Stimulated activated effector memory CD8-positive, alpha-beta T cell treated with anti-CD3 and anti-CD28 coated beads, Interleukin-12 subunit alpha, Interleukin-12 subunit beta, amount 100 ng/mL, for 72 hours (primary cell): ENCODE data around the gene STIL.

Experiments used
- ATAC-seq: fragments of 150-1000 bp; cut with Tn5 transposase; 2 replicates; pipeline ENCODE4 v1.10.0; 2021
- DNase-seq, 2 donors: peaks; one replicate each; pipeline ENCODE4 v3.0.0; 2021 to 2022; ENCODE audit warnings: low spot score in 2 of 2
- H3K27ac Mint-ChIP-seq: one replicate; pipeline ENCODE4 v1.8.0; 2022; ENCODE audit warnings: mild to moderate bottlenecking, mixed read lengths
- H3K36me3 Mint-ChIP-seq: one replicate; pipeline ENCODE4 v1.8.0; 2022; ENCODE audit warnings: mild to moderate bottlenecking, mixed read lengths
- H3K4me1 Mint-ChIP-seq: one replicate; pipeline ENCODE4 v1.8.0; 2022; ENCODE audit warnings: mixed read lengths
- H3K4me3 Mint-ChIP-seq: one replicate; pipeline ENCODE4 v1.8.0; 2022; ENCODE audit warnings: mild to moderate bottlenecking, mixed read lengths
- H3K9me3 Mint-ChIP-seq: one replicate; pipeline ENCODE4 v1.8.0; 2022; ENCODE audit warnings: mixed read lengths

STIL gene

DNA sequence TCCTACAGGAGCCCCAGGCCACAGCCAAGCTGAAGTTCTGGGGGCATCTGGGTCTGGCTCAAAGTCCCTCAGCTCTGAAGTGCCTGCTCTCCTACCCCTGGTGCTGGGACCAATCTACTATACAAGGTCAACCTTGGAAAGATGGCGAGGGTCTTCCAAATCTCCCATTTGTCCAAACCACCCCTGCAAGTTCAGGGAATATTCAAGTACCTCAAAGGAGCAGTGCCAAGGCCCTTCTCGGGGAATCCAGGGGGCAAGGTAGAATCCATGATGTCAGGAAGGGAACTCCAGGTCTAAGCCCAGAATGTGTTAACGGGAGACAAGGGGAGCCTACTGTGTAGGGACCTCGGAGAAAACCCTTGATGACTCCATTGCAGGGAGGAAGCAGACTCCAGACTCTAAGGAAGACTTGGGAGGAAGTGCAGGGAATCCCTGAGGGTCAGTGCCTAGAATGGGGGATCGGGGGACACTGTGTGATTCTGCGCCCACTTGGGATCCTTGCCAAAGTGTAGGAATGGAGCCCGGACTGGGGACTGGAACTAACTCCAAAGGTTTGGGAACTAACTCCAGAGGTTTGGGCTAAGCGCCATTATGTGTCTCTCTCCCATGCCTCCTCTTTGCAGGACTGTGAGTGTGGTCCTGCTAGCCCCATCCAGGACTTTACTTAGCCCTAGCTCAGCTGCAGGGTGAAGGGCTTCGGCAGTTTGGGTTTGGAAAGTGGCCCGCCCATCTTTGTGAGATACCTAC is 90.6 kb downstream of the STIL start:
- ATAC-seq: no peak
- DNase-seq: no peak
- Mint-ChIP-seq H3K4me3 (no peak overlapping the region), H3K9me3 (no peaks in the 10 kb centered on the region), H3K27ac (no peak overlapping the region), H3K4me1 (peaks cover 6% of the 10 kb centered on the region), H3K36me3 (no peaks in the 10 kb centered on the region)

DNA sequence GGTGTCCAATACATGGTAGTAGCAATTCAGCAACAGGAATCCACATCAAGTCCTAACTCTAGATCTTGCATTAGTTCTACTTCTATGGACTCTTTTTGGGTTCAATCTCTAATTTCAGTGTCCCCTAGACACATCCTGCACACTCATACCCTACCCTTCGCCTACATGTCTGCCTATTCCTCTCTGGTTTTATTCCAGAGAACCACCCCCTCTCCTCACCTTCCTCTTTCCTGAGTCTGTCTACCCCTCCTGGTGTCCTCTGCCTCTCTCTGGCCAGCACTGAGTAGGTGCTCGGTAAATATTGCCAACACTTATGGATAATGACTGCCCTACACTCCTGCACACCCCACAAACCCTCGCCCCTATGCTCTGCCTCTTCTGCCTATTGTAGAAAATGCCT is 91.5 kb downstream of the STIL start:
- Mint-ChIP-seq H3K4me1 (peaks cover 6% of the 10 kb centered on the region), H3K9me3 (no peaks in the 10 kb centered on the region), H3K27ac (no peak overlapping the region), H3K36me3 (no peaks in the 10 kb centered on the region), H3K4me3 (no peak overlapping the region)
- DNase-seq (no peak), ATAC-seq (no peak)

DNA sequence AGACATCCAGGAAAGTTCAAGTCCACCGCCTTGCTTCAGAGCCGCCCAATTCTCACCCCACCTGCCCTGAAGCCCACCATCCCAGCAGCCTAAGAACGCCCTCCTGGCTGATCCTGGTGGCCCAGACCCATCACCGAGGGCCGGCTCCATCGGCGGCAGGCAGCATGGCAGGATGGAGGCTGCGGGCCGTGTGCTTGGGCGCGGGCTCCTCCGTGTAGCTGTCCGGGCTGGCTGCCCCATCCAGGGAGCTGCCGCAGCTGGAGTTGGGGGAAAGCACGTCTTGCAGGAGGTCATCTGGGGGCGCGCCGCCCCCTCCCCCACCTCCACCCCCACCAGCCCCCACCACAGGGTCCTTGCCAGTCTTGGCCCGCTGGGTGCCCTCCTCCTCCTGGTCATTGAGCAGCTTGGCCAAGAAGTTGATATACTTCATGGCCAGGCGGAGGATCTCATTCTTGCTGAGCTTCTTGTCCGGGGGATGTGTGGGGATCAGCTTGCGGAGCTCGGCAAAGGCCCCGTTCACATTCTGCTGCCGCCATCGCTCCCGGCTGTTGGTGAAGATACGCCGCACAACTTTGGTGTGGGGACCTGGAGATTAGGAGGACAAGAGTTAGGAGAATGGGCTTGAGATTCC is 94.2 kb downstream of the STIL start:
- no peaks in the 10 kb centered on the region for H3K9me3 Mint-ChIP-seq

DNA sequence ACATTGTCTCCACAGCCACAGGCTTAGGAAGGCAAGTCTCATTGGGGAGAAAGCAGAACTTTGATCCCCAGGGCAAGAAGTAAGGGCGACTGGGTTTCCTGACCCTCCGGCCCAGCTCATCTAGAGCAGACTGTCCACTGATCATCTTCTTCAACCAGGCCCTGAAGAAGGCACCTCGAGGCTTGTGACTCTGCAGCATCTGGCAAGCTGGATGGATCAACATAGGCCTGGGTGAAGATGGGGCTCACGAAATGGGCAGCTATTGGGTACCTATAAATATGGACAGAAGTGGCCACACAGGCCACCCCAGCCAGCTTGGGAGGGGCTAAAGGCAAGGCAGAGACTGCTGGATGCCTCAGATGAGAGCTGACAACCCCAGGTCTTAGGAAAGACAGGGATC is 94.9 kb downstream of the STIL start:
- no peak for ATAC-seq
- no peak overlapping the region for H3K4me3 Mint-ChIP-seq
- no peak overlapping the region for H3K27ac Mint-ChIP-seq
- no peak for DNase-seq
- no peaks in the 10 kb centered on the region for H3K36me3 Mint-ChIP-seq
- no peaks in the 10 kb centered on the region for H3K9me3 Mint-ChIP-seq
- no peaks in the 10 kb centered on the region for H3K4me1 Mint-ChIP-seq

More for the DNA sequence above, 94.2 kb downstream of the STIL start:
- Mint-ChIP-seq H3K4me3 (no peak overlapping the region), H3K36me3 (no peaks in the 10 kb centered on the region), H3K4me1 (no peaks in the 10 kb centered on the region), H3K27ac (no peak overlapping the region)
- no peak for DNase-seq
- no peak for ATAC-seq

DNA sequence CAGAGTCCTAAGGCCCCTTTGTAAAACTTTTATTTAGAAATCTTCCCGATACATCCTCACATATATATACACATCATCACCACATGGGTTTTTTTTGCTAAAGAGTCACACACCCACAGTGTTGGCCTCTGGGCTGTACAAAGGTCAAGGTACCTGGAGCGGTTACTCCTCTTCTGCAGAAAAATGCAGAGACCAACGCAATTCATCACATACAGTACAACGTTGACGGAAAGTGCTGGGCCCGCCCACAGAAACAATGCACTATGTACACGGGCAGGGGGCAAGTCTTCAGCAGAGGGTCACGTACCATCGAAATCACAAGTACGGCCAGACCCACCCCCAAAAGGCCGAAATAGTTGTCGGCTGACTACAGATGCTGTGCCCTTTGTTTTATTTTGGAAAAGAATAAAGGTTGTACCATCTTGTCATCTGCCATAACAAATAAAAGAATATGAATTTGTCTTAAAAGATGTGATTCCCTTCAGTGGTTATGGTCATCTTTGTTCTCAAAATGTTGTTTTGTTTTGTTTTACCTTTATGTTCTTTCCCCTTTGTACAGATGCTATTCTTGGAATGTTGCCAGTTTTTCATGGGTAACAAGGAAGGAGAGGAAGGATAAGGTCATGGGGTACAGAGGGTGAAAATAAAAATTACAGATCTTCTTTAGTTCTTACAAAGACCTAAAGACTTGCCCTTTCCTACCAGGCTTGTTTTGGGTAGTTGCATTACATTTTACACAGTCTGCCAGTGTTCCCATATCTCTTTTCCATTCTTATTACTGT is 97.5 kb downstream of the STIL start:
- Mint-ChIP-seq H3K27ac (no peak overlapping the region), H3K9me3 (no peaks in the 10 kb centered on the region), H3K4me3 (no peak overlapping the region), H3K4me1 (no peaks in the 10 kb centered on the region), H3K36me3 (no peaks in the 10 kb centered on the region)
- ATAC-seq: no peak
- no peak for DNase-seq

DNA sequence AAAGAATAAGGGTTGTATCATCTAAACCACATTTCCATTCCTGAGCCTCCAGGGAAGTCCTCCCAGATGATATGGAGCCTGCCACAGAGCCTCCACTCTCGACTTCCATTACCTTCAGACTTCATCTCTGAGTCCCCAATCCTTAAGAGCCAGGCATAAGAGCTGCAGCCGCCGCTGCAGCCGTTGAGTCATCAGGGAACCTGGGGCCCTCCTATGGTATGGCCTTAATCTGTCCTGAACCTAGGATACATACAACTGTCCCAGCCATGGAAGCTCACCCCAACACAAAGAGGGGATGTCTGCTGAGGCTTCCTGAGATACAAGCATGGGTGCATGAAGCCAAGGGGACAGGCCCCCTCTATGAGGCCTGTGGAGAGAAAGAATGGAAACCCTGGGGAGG is 98.2 kb downstream of the STIL start:
- Mint-ChIP-seq H3K27ac (no peak overlapping the region), H3K36me3 (no peaks in the 10 kb centered on the region), H3K4me3 (no peak overlapping the region), H3K4me1 (no peaks in the 10 kb centered on the region), H3K9me3 (no peaks in the 10 kb centered on the region)
- no peak for ATAC-seq
- DNase-seq: no peak

DNA sequence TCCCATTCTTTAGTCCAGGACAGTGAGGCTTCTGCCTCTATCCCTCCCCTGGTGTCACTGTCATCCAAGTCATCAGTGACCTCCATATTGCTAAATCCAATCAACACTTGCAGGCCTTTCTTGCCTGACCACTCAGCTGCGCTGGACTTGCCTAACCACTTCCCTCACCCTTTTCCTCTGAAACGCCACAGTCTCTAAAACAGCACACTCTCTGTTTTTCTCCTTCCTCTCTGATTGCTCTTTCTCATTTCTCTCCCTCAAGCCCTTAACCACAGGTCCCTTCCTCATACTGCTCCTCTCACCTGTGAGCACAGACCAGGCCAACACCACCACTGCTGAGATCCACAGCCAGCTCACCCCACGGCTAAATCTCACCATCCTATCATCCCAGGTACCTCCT is 99.4 kb downstream of the STIL start:
- ATAC-seq: no peak
- DNase-seq: no peak
- Mint-ChIP-seq H3K9me3 (no peaks in the 10 kb centered on the region), H3K4me1 (no peaks in the 10 kb centered on the region), H3K36me3 (no peaks in the 10 kb centered on the region), H3K27ac (no peak overlapping the region), H3K4me3 (no peak overlapping the region)

DNA sequence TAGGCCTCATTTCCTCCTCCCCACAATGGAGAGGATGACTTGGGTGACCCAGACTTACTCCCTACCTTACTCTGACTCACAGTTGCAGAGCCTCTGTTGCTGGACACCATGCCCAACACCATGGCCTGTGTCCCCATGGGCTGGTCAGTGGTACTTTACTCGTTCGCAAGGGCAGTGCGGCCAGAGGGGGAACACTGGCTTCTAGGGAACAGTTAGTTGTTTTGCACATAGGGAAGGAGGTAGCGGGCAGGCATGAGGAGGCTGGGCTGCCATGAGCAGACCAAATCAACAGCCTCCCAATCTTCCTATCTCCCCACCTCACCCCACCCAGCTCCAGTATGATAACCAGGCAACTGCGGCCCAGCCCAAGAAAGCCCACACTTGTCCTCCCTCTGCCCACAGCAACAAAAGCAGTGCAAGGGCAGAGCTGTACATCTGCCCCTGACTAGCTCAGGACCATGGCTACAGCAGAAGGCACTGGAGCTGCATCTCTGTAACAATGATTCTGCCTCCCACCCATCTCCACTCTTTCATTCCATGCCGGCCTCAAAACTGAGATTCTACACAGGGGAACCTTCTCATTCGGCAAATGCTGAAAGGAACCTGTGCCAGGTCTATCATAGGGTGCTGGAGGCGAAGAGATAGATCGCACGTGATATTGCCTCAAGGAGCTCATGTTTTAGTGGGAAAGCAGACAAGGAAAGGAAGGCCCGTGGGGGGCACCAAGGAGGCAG is 100.5 kb downstream of the STIL start:
- ATAC-seq: no peak
- Mint-ChIP-seq H3K36me3 (no peaks in the 10 kb centered on the region), H3K27ac (no peak overlapping the region), H3K4me1 (no peaks in the 10 kb centered on the region), H3K9me3 (no peaks in the 10 kb centered on the region), H3K4me3 (no peak overlapping the region)
- DNase-seq: no peak

DNA sequence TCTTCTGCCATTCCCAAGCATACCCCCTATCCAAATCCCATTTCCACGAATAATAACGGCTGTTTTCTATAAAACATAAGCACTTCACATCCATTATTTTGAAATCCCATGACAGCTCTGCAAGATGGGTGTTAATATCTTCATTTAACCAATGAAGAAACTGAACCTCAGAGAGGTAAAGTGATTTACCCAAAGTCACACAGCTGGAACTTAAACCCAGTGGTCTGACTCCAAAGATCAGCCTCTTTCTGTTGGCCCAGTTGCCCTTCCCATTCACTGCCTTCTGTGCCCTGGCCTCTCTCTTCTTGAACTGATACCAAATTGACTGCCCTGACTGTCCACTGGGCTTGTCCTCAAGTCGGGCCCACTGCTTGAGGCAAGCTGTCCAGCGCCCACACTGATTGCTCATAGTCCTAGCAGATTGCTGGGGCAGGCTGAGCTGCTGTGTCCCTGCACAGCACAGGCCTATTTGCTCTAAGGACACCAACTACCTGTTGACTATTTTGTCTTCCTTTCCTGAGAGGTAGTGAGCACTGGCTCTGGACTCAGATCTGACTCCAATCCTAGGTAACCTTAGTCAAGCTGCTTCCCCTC is 101.2 kb downstream of the STIL start:
- no peak overlapping the region for H3K27ac Mint-ChIP-seq
- ATAC-seq (no peak), DNase-seq (no peak)
- H3K4me3 Mint-ChIP-seq: no peak overlapping the region
- H3K9me3 Mint-ChIP-seq: no peaks in the 10 kb centered on the region
- H3K36me3 Mint-ChIP-seq: no peaks in the 10 kb centered on the region
- H3K4me1 Mint-ChIP-seq: peaks cover 5% of the 10 kb centered on the region

DNA sequence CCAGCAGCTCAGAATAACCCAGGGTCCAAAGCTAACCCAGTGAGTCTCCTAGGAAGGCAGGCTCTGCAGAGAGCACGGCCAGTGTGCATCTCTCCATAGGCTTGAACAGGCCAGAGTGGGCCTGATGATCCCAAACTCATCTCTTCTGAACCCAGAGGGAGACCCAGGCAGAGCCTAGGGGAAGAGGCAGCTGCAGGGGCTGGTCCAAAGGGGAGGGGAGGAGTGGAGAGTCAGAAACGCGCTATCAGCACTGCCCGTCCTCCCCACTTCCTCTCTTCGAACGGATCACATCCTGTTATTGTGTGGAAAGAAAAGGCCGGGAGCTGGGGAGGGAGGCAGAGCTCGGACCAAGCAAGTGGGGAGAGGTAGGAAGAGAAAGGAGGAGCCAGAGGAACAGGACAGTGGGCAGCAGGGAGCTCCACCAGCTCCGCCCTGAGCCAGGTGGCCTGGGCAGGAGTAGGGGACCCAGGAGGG is 102.1 kb downstream of the STIL start:
- H3K36me3 Mint-ChIP-seq: no peaks in the 10 kb centered on the region
- DNase-seq (no peak), ATAC-seq (no peak)
- no peak overlapping the region for H3K4me3 Mint-ChIP-seq
- H3K27ac Mint-ChIP-seq: no peak overlapping the region
- peaks cover 6% of the 10 kb centered on the region for H3K4me1 Mint-ChIP-seq
- no peaks in the 10 kb centered on the region for H3K9me3 Mint-ChIP-seq

DNA sequence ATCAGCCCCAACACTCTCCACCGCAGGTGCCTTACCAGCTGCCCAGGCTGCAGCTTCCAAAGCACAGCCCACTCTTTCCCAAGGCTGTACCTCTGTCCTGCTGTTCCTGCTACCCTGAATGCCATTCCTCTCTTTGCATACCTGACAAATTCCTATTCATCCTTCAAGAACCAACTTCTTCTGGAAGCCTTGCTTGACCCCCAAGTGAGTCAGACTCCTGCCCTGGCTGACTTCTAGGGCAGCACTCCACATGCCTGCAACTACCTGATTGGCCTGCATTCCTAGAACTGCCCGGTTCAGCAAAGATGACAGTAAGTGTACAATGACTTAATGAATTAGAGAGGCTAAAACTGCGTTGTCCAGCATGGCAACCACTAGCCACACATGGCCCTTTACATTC is 103.3 kb downstream of the STIL start:
- Mint-ChIP-seq H3K4me1 (peaks cover 6% of the 10 kb centered on the region), H3K4me3 (no peak overlapping the region), H3K9me3 (no peaks in the 10 kb centered on the region), H3K36me3 (no peaks in the 10 kb centered on the region), H3K27ac (no peak overlapping the region)
- ATAC-seq: no peak
- no peak for DNase-seq

DNA sequence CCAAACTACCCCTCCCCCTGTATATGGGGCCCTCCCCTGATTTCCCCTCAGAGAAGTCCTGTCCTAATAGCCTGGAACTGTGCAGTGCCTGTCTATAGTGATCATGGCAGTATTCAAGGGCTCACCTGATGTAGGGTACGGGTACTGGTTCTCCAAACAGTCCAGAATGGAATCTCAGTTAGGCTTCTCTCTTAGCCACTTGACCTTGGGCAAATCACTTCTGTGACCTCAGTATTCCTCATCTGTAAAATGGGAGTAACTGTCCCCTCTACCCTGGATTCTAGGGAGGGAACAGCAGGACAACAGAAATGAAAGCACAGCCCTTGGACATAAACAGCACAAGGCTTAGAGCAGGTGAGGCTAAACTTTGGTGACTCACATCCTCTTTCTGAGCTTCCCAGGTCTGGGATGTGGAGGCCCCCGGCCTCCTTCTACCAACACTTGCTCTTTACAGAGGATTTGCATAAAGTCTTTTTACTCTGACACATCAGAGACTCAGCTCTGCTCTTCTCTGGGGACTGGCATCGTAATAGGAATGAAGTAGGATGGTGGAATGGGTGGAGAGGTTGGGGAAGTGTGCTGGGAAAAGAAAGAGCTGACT is 104.1 kb downstream of the STIL start:
- no peak overlapping the region for H3K4me3 Mint-ChIP-seq
- no peak overlapping the region for H3K27ac Mint-ChIP-seq
- no peaks in the 10 kb centered on the region for H3K9me3 Mint-ChIP-seq
- H3K36me3 Mint-ChIP-seq: no peaks in the 10 kb centered on the region
- H3K4me1 Mint-ChIP-seq: peaks cover 6% of the 10 kb centered on the region
- ATAC-seq: no peak
- no peak for DNase-seq

DNA sequence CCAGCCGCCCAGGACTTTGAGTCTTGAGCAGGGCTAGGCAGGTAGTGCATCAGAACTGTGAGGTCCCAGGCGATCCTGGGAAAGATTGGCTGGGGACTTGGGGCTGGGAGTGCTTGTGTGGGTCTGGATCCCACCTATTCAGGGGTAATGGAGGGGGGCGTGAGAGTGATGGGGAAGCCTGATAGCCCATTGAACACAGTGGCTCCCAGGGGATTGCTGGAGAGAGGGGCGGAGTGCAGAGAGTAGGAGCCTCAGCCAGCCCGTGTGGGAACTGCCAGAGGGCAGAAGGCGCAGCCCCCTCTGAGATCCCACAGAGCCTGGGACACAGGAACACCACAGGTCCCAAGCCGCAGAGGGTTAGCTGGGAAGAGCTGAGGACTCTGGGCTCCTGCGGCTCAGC is 104.9 kb downstream of the STIL start:
- DNase-seq (no peak), ATAC-seq (no peak)
- no peak overlapping the region for H3K4me3 Mint-ChIP-seq
- H3K4me1 Mint-ChIP-seq: peaks cover 6% of the 10 kb centered on the region
- no peaks in the 10 kb centered on the region for H3K36me3 Mint-ChIP-seq
- H3K9me3 Mint-ChIP-seq: no peaks in the 10 kb centered on the region
- H3K27ac Mint-ChIP-seq: no peak overlapping the region

DNA sequence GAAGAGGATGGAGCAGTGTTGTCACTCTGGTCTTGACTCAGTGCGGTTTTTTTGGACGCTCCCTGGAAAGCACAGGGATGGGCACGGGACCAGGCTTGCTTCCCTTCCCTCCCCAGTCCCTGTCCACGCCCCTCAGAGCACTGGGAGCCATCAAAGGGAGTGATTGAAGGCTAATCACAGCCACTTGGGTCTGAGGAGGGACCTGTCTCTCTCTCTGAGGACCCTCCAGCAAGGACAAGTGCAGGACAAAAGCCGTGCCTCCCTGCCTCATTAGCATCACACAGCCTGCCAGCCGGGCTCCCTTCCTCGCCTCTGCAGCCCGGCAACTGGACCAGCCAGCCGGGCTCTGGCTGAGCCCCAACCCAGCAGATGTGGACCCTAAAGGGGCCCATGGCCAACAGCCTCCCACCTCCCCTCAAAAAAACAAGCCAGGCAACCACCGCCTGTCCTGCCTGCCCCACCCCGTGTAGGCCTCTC is 105.5 kb downstream of the STIL start:
- no peak overlapping the region for H3K4me3 Mint-ChIP-seq
- H3K27ac Mint-ChIP-seq: no peak overlapping the region
- no peaks in the 10 kb centered on the region for H3K9me3 Mint-ChIP-seq
- H3K36me3 Mint-ChIP-seq: no peaks in the 10 kb centered on the region
- peaks cover 6% of the 10 kb centered on the region for H3K4me1 Mint-ChIP-seq
- DNase-seq (no peak), ATAC-seq (no peak)
